ENCODE results near the gene NPAS3. TPM values are rescaled to one million over a fixed set of nuclear protein-coding genes. Genes with fewer than 3 reads are reported as not detected.

The NPAS3 gene
- total and polyA plus RNA-seq, 4 donors = 0.07 to 0.09 (median 0.08) TPM; not detected in 1

GRCh38 chr14:32932302-32932913 lies 6.3 kb upstream of the NPAS3 start:
- Histone ChIP-seq H3K36me3 (ENCODE audit: control insufficient read depth in 4 of 4, insufficient read depth in 3 of 4, low read depth in 1 of 4, low read length in 3 of 4) (no peaks in the 10 kb centered on the region), H3K27ac (ENCODE audit: low read depth in 1 of 2, low read length in 2 of 2) (no peak overlapping the region), H3K4me3 (ENCODE audit: low read depth in 1 of 3, low read length in 3 of 3) (peak overlapping the region in 1 of 3 donors; percentile 59), H3K27me3 (ENCODE audit: control insufficient read depth in 4 of 4, insufficient read depth in 4 of 4, low read length in 3 of 4) (peaks cover 4 to 22% (median 11%) of the 10 kb centered on the region in 4 donors), H3K9me3 (ENCODE audit: control insufficient read depth in 4 of 4, low read length in 3 of 4) (no peaks in the 10 kb centered on the region), H3K4me1 (ENCODE audit: control insufficient read depth in 4 of 4, insufficient read depth in 4 of 4, low read length in 3 of 4) (peaks cover 10 to 26% (median 23%) of the 10 kb centered on the region in 4 donors), H3K9ac (ENCODE audit: low read depth in 1 of 2, low read length in 2 of 2) (no peak overlapping the region)
- DNase-seq (ENCODE audit: low spot score) = no peak
- TF ChIP-seq RAD21 (IDR thresholded peaks at IDR 0.05) = no peak
- TF ChIP-seq YY1 (IDR thresholded peaks at IDR 0.05) = no peak
- TF ChIP-seq FOXA2 (IDR thresholded peaks at IDR 0.05) = no peak
- no peak for TF ChIP-seq ZBTB33 (IDR thresholded peaks at IDR 0.05)
- TF ChIP-seq EGR1 (IDR thresholded peaks at IDR 0.05; ENCODE audit: low read depth in 2 of 2) = no peak
- no peak for TF ChIP-seq HNF4G (IDR thresholded peaks at IDR 0.05)
- no peak for TF ChIP-seq RXRA (IDR thresholded peaks at IDR 0.05)
- no peak for TF ChIP-seq JUND (IDR thresholded peaks at IDR 0.05)
- TF ChIP-seq CTCF (IDR thresholded peaks at IDR 0.05; ENCODE audit: low read depth, low read length, missing input control) = no peak
- no peak for TF ChIP-seq FOXA1 (IDR thresholded peaks at IDR 0.05)
- no peak for TF ChIP-seq HNF4A (conservative IDR thresholded peaks at IDR 0.05)
- no peak for TF ChIP-seq SP1 (IDR thresholded peaks at IDR 0.05)
- no peak for TF ChIP-seq REST (IDR thresholded peaks at IDR 0.05)
- no peak for TF ChIP-seq MAX (IDR thresholded peaks at IDR 0.05)
- TF ChIP-seq NR2F2 (IDR thresholded peaks at IDR 0.05) = no peak
- TF ChIP-seq TAF1 (conservative IDR thresholded peaks at IDR 0.05) = no peak
- no peak for TF ChIP-seq GABPA (IDR thresholded peaks at IDR 0.05 in 1 of 2, conservative IDR thresholded peaks at IDR 0.05 in 1 of 2)
- 20% methylated on average over 30 of the region's 30 CpGs for WGBS

All from liver (tissue), 9 donors.